ENCODE measurements around the gene PHF13. TPM values are rescaled to one million over a fixed set of nuclear protein-coding genes. Genes with fewer than 3 reads are reported as not detected.

PHF13 gene
- total RNA-seq, 2 donors from 2014 or later = 5.0 to 8.1 TPM

- no peaks in the 10 kb centered on the region for H3K9me3 ChIP-seq
- peak overlapping the region; percentile 16 to 50 for H3K27ac ChIP-seq
- peaks cover 98% of the 10 kb centered on the region for H3K36me3 ChIP-seq
- no peaks in the 10 kb centered on the region for H3K27me3 ChIP-seq
- peaks cover 0 to 69% of the 10 kb centered on the region in 2 donors for H3K4me1 ChIP-seq
- no peak for TF ChIP-seq CTCF (IDR thresholded peaks at IDR 0.05)
- H3K4me3 ChIP-seq = no peak overlapping the region
- DNase-seq (ENCODE audit: low spot score) = no peak
Measured at GRCh38 chr1:6592865-6593593, 20.5 kb upstream of the PHF13 start.

GRCh38 chr1:6593810-6594209 is 19.7 kb upstream of the PHF13 start:
- Histone ChIP-seq H3K27ac (no peak overlapping the region), H3K4me1 (peaks cover 0 to 69% of the 10 kb centered on the region in 2 donors), H3K36me3 (peaks cover 98% of the 10 kb centered on the region)

GRCh38 chr1:6594977-6595740 is 18.4 kb upstream of the PHF13 start:
- Histone ChIP-seq H3K27ac (no peak overlapping the region), H3K4me1 (peaks cover 0 to 71% of the 10 kb centered on the region in 2 donors), H3K4me3 (no peak overlapping the region), H3K36me3 (peaks cover 90% of the 10 kb centered on the region), H3K9me3 (no peaks in the 10 kb centered on the region), H3K27me3 (no peaks in the 10 kb centered on the region)
- TF ChIP-seq CTCF (IDR thresholded peaks at IDR 0.05) = no peak
- no peak for DNase-seq (ENCODE audit: low spot score)

More at GRCh38 chr1:6593810-6594209, 19.7 kb upstream of the PHF13 start:
- H3K27me3 ChIP-seq = no peaks in the 10 kb centered on the region
- DNase-seq (ENCODE audit: low spot score) = no peak
- H3K9me3 ChIP-seq = no peaks in the 10 kb centered on the region
- TF ChIP-seq CTCF (IDR thresholded peaks at IDR 0.05) = no peak
- no peak overlapping the region for H3K4me3 ChIP-seq

- no peak for TF ChIP-seq CTCF (IDR thresholded peaks at IDR 0.05)
- peaks cover 78% of the 10 kb centered on the region for H3K36me3 ChIP-seq
- peaks cover 0 to 72% of the 10 kb centered on the region in 2 donors for H3K4me1 ChIP-seq
- no peak for DNase-seq (ENCODE audit: low spot score)
- no peaks in the 10 kb centered on the region for H3K9me3 ChIP-seq
- H3K27me3 ChIP-seq = no peaks in the 10 kb centered on the region
- H3K27ac ChIP-seq = peak overlapping the region; percentile 99 to 100
- H3K4me3 ChIP-seq = no peak overlapping the region
Measured at GRCh38 chr1:6596351-6596750, 17.2 kb upstream of the PHF13 start.

- peak overlapping the region; percentile 99 to 100 for H3K27ac ChIP-seq
- peaks cover 0 to 64% of the 10 kb centered on the region in 2 donors for H3K4me1 ChIP-seq
- no peaks in the 10 kb centered on the region for H3K9me3 ChIP-seq
- no peak for TF ChIP-seq CTCF (IDR thresholded peaks at IDR 0.05)
- DNase-seq (ENCODE audit: low spot score) = no peak
- H3K36me3 ChIP-seq = peaks cover 70% of the 10 kb centered on the region
- H3K27me3 ChIP-seq = no peaks in the 10 kb centered on the region
- peak overlapping the region in 1 of 2 donors; percentile 12 for H3K4me3 ChIP-seq
Measured at GRCh38 chr1:6596886-6597776, 16.4 kb upstream of the PHF13 start.

Measured in right atrium auricular region (tissue), 2 donors.